K562 (cell line): ENCODE measurements around the gene CSTA. TPM values are rescaled to one million over a fixed set of nuclear protein-coding genes. Genes with fewer than 3 reads are reported as not detected.

Source experiments
- BCOR ChIP-seq: fragments of 450-650 bp; IDR thresholded peaks from 2 replicates; pipeline ENCODE4 v1.6.1; 2016
- BRD9 ChIP-seq: fragments of 450-650 bp; IDR thresholded peaks from 2 replicates; pipeline ENCODE4 v1.6.1; 2018; ENCODE audit warnings: low read depth; ENCODE audit not compliant: partially characterized antibody
- CREM ChIP-seq: IDR thresholded peaks from 2 replicates; pipeline ENCODE4 v1.6.1; 2014; ENCODE audit warnings: antibody characterized with exemption, low read depth
- GABPA ChIP-seq: fragments of 200-800 bp; sonication (Bioruptor generic); conservative IDR thresholded peaks from 2 replicates; pipeline ENCODE4 v1.6.1; 2016; ENCODE audit warnings: low read depth, missing genetic modification characterization, missing compliant biosample characterization
- KDM2B ChIP-seq: fragments of 250-450 bp; sonication (Bioruptor Pico); IDR thresholded peaks from 2 replicates; pipeline ENCODE4 v1.8.0; 2021; ENCODE audit warnings: mild to moderate bottlenecking, moderate library complexity
- MECOM ChIP-seq: fragments of 250-450 bp; sonication (Bioruptor Pico); IDR thresholded peaks from 2 replicates; pipeline ENCODE4 v1.8.0; 2022; ENCODE audit warnings: inconsistent platforms
- MED1 ChIP-seq: sonication (generic); formaldehyde crosslinking; IDR thresholded peaks from 2 replicates; pipeline ENCODE4 v1.8.1; 2023; ENCODE audit warnings: missing genetic modification reagents, borderline replicate concordance
- NELFE ChIP-seq: IDR thresholded peaks from 2 replicates; pipeline ENCODE4 v1.6.1; 2011; ENCODE audit warnings: mild to moderate bottlenecking; ENCODE audit not compliant: insufficient read depth, insufficient read length
- SAFB2 ChIP-seq: fragments of 200-400 bp; formaldehyde crosslinking; IDR thresholded peaks from 2 replicates; pipeline ENCODE4 v1.6.1; 2018; ENCODE audit warnings: borderline replicate concordance, low read length, low read depth, moderate library complexity; ENCODE audit not compliant: severe bottlenecking
- SIN3A ChIP-seq, 2 experiments: fragments of 150-350 bp in 1 of 2; IDR thresholded peaks; 2 replicates each; pipeline ENCODE4 v1.6.1; 2011 to 2016; ENCODE audit warnings: borderline replicate concordance in 2 of 2, low read depth in 2 of 2, low read length in 2 of 2, mild to moderate bottlenecking in 2 of 2, moderate library complexity in 2 of 2; ENCODE audit not compliant: control insufficient read depth in 1 of 2
- TRIM24 ChIP-seq, 2 experiments: fragments of 450-650 bp; IDR thresholded peaks; 2 replicates each; pipeline ENCODE4 v1.6.1; 2016
- U2AF2 ChIP-seq: fragments of 200-400 bp; formaldehyde crosslinking; optimal IDR thresholded peaks from 2 replicates; pipeline ENCODE3; 2017; ENCODE audit warnings: low read depth, mild to moderate bottlenecking, low read length
- ZNF583 ChIP-seq: fragments of 250-450 bp; sonication (Bioruptor Pico); IDR thresholded peaks from 2 replicates; pipeline ENCODE4 v1.4.0; 2020
- ZNF830 ChIP-seq: fragments of 250-450 bp; sonication (Bioruptor Pico); IDR thresholded peaks from 2 replicates; pipeline ENCODE4 v1.5.0; 2021; ENCODE audit warnings: mild to moderate bottlenecking
- polyA plus RNA-seq, 8 experiments: library from polyadenylated mRNA; depleted of rRNA in 4 of 8; stranded (reverse) in 5 of 8; unstranded in 3 of 8; fragments of >200 nt; fragmentation: Nextera tagmentation in 2 of 8; fragmentation: Illumina TruSeq in 1 of 8; extraction: Ambion mirVana in 2 of 8; extraction: Trizol in 1 of 8; gene quantifications; 2 replicates each; pipeline versions ENCODE4 v1.2.1 to v1.2.3, GENCODE V29; 2011 to 2014; ENCODE audit warnings: inconsistent platforms in 1 of 8, missing spikeins in 1 of 8
- total RNA-seq, 7 experiments: library from RNA; depleted of rRNA in 6 of 7; stranded (reverse); fragments of >200 nt in 6 of 7; fragmentation: Illumina TruSeq in 2 of 7; extraction: Trizol in 2 of 7; gene quantifications; 2 replicates each; pipeline versions ENCODE4 v1.2.1 to v1.2.3, GENCODE V29; 2011 to 2021; ENCODE audit warnings: low replicate concordance in 1 of 7
- TF ChIP-seq, protein P1 (sequence below), 2 experiments: fragments of 450-650 bp; IDR thresholded peaks; 2 replicates each; pipeline ENCODE4 v1.6.1; 2016
- TF ChIP-seq, protein P2 (sequence below), 2 experiments: IDR thresholded peaks; 2 replicates each; pipeline ENCODE4 v1.6.1; 2011; ENCODE audit warnings: borderline replicate concordance in 1 of 2, control low read depth in 1 of 2, low read depth in 1 of 2, low read length in 1 of 2, mild to moderate bottlenecking in 1 of 2, mixed read lengths in 1 of 2, moderate library complexity in 1 of 2; ENCODE audit not compliant: insufficient read depth in 1 of 2, insufficient read length in 1 of 2, poor library complexity in 1 of 2, severe bottlenecking in 1 of 2; ENCODE audit errors: extremely low read depth in 1 of 2
- TF ChIP-seq, protein P3 (sequence below): fragments of 450-650 bp; formaldehyde crosslinking; IDR thresholded peaks from 2 replicates; pipeline ENCODE4 v1.4.0; 2022; ENCODE audit warnings: missing genetic modification characterization
- TF ChIP-seq, protein P4 (sequence below): fragments of 450-650 bp; formaldehyde crosslinking; conservative IDR thresholded peaks from 2 replicates; pipeline ENCODE4 v1.4.0; 2022; ENCODE audit warnings: mild to moderate bottlenecking, missing genetic modification characterization
- TF ChIP-seq, protein P5 (sequence below): IDR thresholded peaks from 3 replicates; pipeline ENCODE4 v1.6.1; 2011; ENCODE audit warnings: borderline replicate concordance, mild to moderate bottlenecking, moderate library complexity; ENCODE audit not compliant: insufficient read length; ENCODE audit errors: extremely low read depth

CSTA gene
- total and polyA plus RNA-seq, 9 of the 15 experiments (the other 6 are each of a cell fraction or from before 2014, with no cell fraction given) = 0.11 to 3.1 (median 1.1) TPM

DNA sequence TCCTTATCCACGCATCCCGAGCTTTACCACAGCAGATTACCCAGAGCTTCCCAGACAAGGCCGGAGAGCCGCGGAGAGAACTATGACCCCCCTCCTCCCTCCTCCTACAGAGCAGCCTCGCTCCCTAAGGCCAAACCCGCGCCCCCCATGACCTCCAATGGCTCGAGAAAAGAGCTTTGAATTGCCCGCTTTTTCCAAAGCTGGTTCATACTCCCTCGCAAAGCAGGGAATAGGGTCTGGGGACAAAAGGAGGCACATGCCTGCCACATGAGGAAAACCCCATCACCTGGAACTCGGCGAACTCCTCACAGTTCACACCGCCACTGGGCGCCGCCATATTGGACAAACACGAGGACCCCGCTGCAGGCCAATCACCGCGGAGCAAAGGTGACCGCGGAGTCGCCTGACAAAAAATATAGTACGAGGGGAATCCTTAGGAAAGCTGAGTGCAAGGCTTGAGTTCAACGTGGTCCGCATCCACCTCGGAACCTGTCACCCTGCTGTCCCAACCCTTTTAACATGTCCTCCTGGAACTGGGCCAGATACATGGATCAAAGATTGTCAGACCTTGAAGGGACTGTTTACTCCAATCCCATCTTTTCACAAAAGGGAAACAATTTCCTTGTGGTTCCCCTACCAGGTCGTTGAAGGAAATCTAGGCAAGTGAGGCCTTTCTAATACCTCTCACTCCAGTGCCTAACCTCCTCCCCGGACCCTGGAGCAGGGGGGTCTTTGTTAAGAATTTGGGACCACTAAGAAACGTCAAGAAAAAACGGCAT, 58.0 kb downstream of the CSTA start, which contains the start of gene MIX23 (continued):
- no peak for TF ChIP-seq GABPA (tag)
- TF ChIP-seq ZNF830 (CRISPR knock-in tag) = no peak
- TF ChIP-seq KDM2B (CRISPR knock-in tag) = no peak
- TF ChIP-seq ZNF583 = no peak
- TF ChIP-seq, protein P1, sequence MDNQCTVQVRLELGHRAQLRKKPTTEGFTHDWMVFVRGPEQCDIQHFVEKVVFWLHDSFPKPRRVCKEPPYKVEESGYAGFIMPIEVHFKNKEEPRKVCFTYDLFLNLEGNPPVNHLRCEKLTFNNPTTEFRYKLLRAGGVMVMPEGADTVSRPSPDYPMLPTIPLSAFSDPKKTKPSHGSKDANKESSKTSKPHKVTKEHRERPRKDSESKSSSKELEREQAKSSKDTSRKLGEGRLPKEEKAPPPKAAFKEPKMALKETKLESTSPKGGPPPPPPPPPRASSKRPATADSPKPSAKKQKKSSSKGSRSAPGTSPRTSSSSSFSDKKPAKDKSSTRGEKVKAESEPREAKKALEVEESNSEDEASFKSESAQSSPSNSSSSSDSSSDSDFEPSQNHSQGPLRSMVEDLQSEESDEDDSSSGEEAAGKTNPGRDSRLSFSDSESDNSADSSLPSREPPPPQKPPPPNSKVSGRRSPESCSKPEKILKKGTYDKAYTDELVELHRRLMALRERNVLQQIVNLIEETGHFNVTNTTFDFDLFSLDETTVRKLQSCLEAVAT (IDR thresholded peaks at IDR 0.05) = no peak
- TF ChIP-seq, protein P2, sequence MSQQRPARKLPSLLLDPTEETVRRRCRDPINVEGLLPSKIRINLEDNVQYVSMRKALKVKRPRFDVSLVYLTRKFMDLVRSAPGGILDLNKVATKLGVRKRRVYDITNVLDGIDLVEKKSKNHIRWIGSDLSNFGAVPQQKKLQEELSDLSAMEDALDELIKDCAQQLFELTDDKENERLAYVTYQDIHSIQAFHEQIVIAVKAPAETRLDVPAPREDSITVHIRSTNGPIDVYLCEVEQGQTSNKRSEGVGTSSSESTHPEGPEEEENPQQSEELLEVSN (IDR thresholded peaks at IDR 0.05; ENCODE audit: borderline replicate concordance in 1 of 2, extremely low read depth in 1 of 2, insufficient read depth in 1 of 2, insufficient read length in 1 of 2, low read depth in 1 of 2, low read length in 1 of 2, poor library complexity in 1 of 2, severe bottlenecking in 1 of 2) = peak in 1 of 2 experiments; percentile 37
- TF ChIP-seq, protein P3, sequence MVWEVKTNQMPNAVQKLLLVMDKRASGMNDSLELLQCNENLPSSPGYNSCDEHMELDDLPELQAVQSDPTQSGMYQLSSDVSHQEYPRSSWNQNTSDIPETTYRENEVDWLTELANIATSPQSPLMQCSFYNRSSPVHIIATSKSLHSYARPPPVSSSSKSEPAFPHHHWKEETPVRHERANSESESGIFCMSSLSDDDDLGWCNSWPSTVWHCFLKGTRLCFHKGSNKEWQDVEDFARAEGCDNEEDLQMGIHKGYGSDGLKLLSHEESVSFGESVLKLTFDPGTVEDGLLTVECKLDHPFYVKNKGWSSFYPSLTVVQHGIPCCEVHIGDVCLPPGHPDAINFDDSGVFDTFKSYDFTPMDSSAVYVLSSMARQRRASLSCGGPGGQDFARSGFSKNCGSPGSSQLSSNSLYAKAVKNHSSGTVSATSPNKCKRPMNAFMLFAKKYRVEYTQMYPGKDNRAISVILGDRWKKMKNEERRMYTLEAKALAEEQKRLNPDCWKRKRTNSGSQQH = no peak
- no peak for TF ChIP-seq NELFE
- no peak for TF ChIP-seq BRD9
- peak; percentile 49 for TF ChIP-seq CREM
- TF ChIP-seq, protein P4, sequence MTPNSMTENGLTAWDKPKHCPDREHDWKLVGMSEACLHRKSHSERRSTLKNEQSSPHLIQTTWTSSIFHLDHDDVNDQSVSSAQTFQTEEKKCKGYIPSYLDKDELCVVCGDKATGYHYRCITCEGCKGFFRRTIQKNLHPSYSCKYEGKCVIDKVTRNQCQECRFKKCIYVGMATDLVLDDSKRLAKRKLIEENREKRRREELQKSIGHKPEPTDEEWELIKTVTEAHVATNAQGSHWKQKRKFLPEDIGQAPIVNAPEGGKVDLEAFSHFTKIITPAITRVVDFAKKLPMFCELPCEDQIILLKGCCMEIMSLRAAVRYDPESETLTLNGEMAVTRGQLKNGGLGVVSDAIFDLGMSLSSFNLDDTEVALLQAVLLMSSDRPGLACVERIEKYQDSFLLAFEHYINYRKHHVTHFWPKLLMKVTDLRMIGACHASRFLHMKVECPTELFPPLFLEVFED = no peak
- no peak for TF ChIP-seq BCOR
- TF ChIP-seq SIN3A (IDR thresholded peaks at IDR 0.05; ENCODE audit: borderline replicate concordance in 2 of 2, control insufficient read depth in 1 of 2, low read depth in 2 of 2, low read length in 2 of 2) = peak in 1 of 2 experiments; percentile 79; a peak in 1 of 4 replicates
- no peak for TF ChIP-seq SAFB2
- TF ChIP-seq, protein P5, sequence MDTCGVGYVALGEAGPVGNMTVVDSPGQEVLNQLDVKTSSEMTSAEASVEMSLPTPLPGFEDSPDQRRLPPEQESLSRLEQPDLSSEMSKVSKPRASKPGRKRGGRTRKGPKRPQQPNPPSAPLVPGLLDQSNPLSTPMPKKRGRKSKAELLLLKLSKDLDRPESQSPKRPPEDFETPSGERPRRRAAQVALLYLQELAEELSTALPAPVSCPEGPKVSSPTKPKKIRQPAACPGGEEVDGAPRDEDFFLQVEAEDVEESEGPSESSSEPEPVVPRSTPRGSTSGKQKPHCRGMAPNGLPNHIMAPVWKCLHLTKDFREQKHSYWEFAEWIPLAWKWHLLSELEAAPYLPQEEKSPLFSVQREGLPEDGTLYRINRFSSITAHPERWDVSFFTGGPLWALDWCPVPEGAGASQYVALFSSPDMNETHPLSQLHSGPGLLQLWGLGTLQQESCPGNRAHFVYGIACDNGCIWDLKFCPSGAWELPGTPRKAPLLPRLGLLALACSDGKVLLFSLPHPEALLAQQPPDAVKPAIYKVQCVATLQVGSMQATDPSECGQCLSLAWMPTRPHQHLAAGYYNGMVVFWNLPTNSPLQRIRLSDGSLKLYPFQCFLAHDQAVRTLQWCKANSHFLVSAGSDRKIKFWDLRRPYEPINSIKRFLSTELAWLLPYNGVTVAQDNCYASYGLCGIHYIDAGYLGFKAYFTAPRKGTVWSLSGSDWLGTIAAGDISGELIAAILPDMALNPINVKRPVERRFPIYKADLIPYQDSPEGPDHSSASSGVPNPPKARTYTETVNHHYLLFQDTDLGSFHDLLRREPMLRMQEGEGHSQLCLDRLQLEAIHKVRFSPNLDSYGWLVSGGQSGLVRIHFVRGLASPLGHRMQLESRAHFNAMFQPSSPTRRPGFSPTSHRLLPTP = no peak
- no peak for TF ChIP-seq MED1
- TF ChIP-seq MECOM (CRISPR knock-in tag) = no peak
- TF ChIP-seq TRIM24 (IDR thresholded peaks at IDR 0.05) = no peak
- TF ChIP-seq U2AF2 = no peak
